Subcutaneous abdominal adipose tissue (tissue), 5 donors: Measurements from ENCODE around the gene AGAP1.

Source experiments
- H3K27ac ChIP-seq: one replicate; pipeline ENCODE4 v1.7.0; 2013; ENCODE audit warnings: low read depth, mild to moderate bottlenecking, inconsistent platforms, low read length, moderate library complexity
- H3K27me3 ChIP-seq, 5 donors: one replicate each; pipeline ENCODE4 v1.7.0; 2013; ENCODE audit warnings: low read length in 5 of 5, inconsistent platforms in 1 of 5; ENCODE audit not compliant: control insufficient read depth in 5 of 5, insufficient read depth in 4 of 5
- H3K36me3 ChIP-seq, 5 donors: one replicate each; pipeline ENCODE4 v1.7.0; 2013; ENCODE audit warnings: low read length in 5 of 5; ENCODE audit not compliant: control insufficient read depth in 5 of 5, insufficient read depth in 5 of 5
- H3K4me1 ChIP-seq, 5 donors: one replicate each; pipeline ENCODE4 v1.7.0; 2013; ENCODE audit warnings: low read length in 5 of 5, mild to moderate bottlenecking in 3 of 5, moderate library complexity in 1 of 5; ENCODE audit not compliant: control insufficient read depth in 5 of 5, insufficient read depth in 5 of 5
- H3K4me3 ChIP-seq, 5 donors: one replicate each; pipeline ENCODE4 v1.7.0; 2013; ENCODE audit warnings: low read length in 5 of 5, low read depth in 1 of 5
- H3K9ac ChIP-seq, 5 donors: one replicate each; pipeline ENCODE4 v1.7.0; 2013; ENCODE audit warnings: low read length in 5 of 5, mild to moderate bottlenecking in 4 of 5, moderate library complexity in 3 of 5
- H3K9me3 ChIP-seq, 5 donors: one replicate each; pipeline ENCODE4 v1.7.0; 2013; ENCODE audit warnings: low read length in 5 of 5; ENCODE audit not compliant: control insufficient read depth in 5 of 5
- donor health status: healthy.
- donor health status: healthy.
- donor health status: healthy.
- donor health status: healthy.
- donor health status: healthy.

AGAP1 gene

GRCh38 chr2:235614900-235615712 lies 121.3 kb downstream of the AGAP1 start:
- no peaks in the 10 kb centered on the region for H3K36me3 ChIP-seq
- peak overlapping the region; percentile 69 for H3K27ac ChIP-seq
- H3K4me3 ChIP-seq = no peak overlapping the region
- no peaks in the 10 kb centered on the region for H3K27me3 ChIP-seq
- no peaks in the 10 kb centered on the region for H3K9me3 ChIP-seq
- peaks cover 2 to 41% (median 36%) of the 10 kb centered on the region in 5 donors for H3K4me1 ChIP-seq
- peak overlapping the region in 1 of 5 donors; percentile 31 for H3K9ac ChIP-seq

- H3K9me3 ChIP-seq = no peaks in the 10 kb centered on the region
- peaks cover 2 to 41% (median 36%) of the 10 kb centered on the region in 5 donors for H3K4me1 ChIP-seq
- no peaks in the 10 kb centered on the region for H3K27me3 ChIP-seq
- H3K36me3 ChIP-seq = no peaks in the 10 kb centered on the region
- peak overlapping the region in 2 of 5 donors; percentile 53 to 59 for H3K9ac ChIP-seq
- H3K27ac ChIP-seq = peak overlapping the region; percentile 69
- H3K4me3 ChIP-seq = no peak overlapping the region
Measured at GRCh38 chr2:235616885-235617284, 123.0 kb downstream of the AGAP1 start.

- H3K4me1 ChIP-seq = peaks cover 2 to 46% (median 36%) of the 10 kb centered on the region in 5 donors
- H3K27me3 ChIP-seq = no peaks in the 10 kb centered on the region
- H3K9me3 ChIP-seq = no peaks in the 10 kb centered on the region
- H3K27ac ChIP-seq = peak overlapping the region; percentile 63
- no peaks in the 10 kb centered on the region for H3K36me3 ChIP-seq
- H3K4me3 ChIP-seq = no peak overlapping the region
- peak overlapping the region in 1 of 5 donors; percentile 16 for H3K9ac ChIP-seq
Measured at GRCh38 chr2:235618039-235618438, 124.2 kb downstream of the AGAP1 start.

- Histone ChIP-seq H3K4me1 (peaks cover 2 to 39% (median 34%) of the 10 kb centered on the region in 5 donors), H3K36me3 (no peaks in the 10 kb centered on the region)
Measured at GRCh38 chr2:235619544-235619943, 125.7 kb downstream of the AGAP1 start.

GRCh38 chr2:235621736-235622135 lies 127.9 kb downstream of the AGAP1 start:
- Histone ChIP-seq H3K9me3 (no peaks in the 10 kb centered on the region), H3K9ac (no peak overlapping the region), H3K27ac (no peak overlapping the region), H3K4me3 (no peak overlapping the region), H3K4me1 (peaks cover 0 to 17% (median 12%) of the 10 kb centered on the region in 5 donors), H3K36me3 (no peaks in the 10 kb centered on the region), H3K27me3 (no peaks in the 10 kb centered on the region)

More at GRCh38 chr2:235619544-235619943, 125.7 kb downstream of the AGAP1 start:
- H3K27ac ChIP-seq = no peak overlapping the region
- no peaks in the 10 kb centered on the region for H3K27me3 ChIP-seq
- no peak overlapping the region for H3K9ac ChIP-seq
- H3K9me3 ChIP-seq = no peaks in the 10 kb centered on the region
- no peak overlapping the region for H3K4me3 ChIP-seq

GRCh38 chr2:235623111-235623510 lies 129.3 kb downstream of the AGAP1 start:
- Histone ChIP-seq H3K27ac (no peak overlapping the region), H3K27me3 (no peaks in the 10 kb centered on the region), H3K4me1 (peaks cover 0 to 14% (median 5%) of the 10 kb centered on the region in 5 donors), H3K9me3 (no peaks in the 10 kb centered on the region), H3K9ac (no peak overlapping the region), H3K4me3 (no peak overlapping the region), H3K36me3 (no peaks in the 10 kb centered on the region)

GRCh38 chr2:235623752-235624151 lies 129.9 kb downstream of the AGAP1 start:
- Histone ChIP-seq H3K4me1 (peaks cover 0 to 14% (median 6%) of the 10 kb centered on the region in 5 donors), H3K27ac (no peak overlapping the region), H3K4me3 (no peak overlapping the region)

GRCh38 chr2:235626658-235627057 lies 132.8 kb downstream of the AGAP1 start:
- no peak overlapping the region for H3K4me3 ChIP-seq
- no peaks in the 10 kb centered on the region for H3K36me3 ChIP-seq
- H3K9me3 ChIP-seq = no peaks in the 10 kb centered on the region
- H3K4me1 ChIP-seq = peaks cover 0 to 14% (median 6%) of the 10 kb centered on the region in 5 donors
- no peak overlapping the region for H3K9ac ChIP-seq
- no peaks in the 10 kb centered on the region for H3K27me3 ChIP-seq
- H3K27ac ChIP-seq = no peak overlapping the region

More at GRCh38 chr2:235623752-235624151, 129.9 kb downstream of the AGAP1 start:
- no peaks in the 10 kb centered on the region for H3K27me3 ChIP-seq
- H3K9me3 ChIP-seq = no peaks in the 10 kb centered on the region
- H3K9ac ChIP-seq = no peak overlapping the region
- no peaks in the 10 kb centered on the region for H3K36me3 ChIP-seq

- H3K4me3 ChIP-seq = no peak overlapping the region
- no peak overlapping the region for H3K9ac ChIP-seq
- H3K9me3 ChIP-seq = no peaks in the 10 kb centered on the region
- no peak overlapping the region for H3K27ac ChIP-seq
- no peaks in the 10 kb centered on the region for H3K27me3 ChIP-seq
- H3K36me3 ChIP-seq = no peaks in the 10 kb centered on the region
- peaks cover 0 to 14% (median 6%) of the 10 kb centered on the region in 5 donors for H3K4me1 ChIP-seq
Measured at GRCh38 chr2:235627682-235628081, 133.8 kb downstream of the AGAP1 start.

GRCh38 chr2:235630718-235631296 lies 137.0 kb downstream of the AGAP1 start:
- H3K4me3 ChIP-seq = no peak overlapping the region
- H3K9me3 ChIP-seq = no peaks in the 10 kb centered on the region
- H3K27me3 ChIP-seq = no peaks in the 10 kb centered on the region
- no peak overlapping the region for H3K27ac ChIP-seq
- no peak overlapping the region for H3K9ac ChIP-seq
- peaks cover 0 to 9% (median 6%) of the 10 kb centered on the region in 5 donors for H3K4me1 ChIP-seq
- H3K36me3 ChIP-seq = no peaks in the 10 kb centered on the region
